Upper lobe of left lung (tissue), 6 donors: ENCODE measurements around the gene SYCP3. TPM values are rescaled to one million over a fixed set of nuclear protein-coding genes. Genes with fewer than 3 reads are reported as not detected.

Source experiments
- ATAC-seq, 2 donors: fragments of 200-7000 bp; cut with Tn5 transposase; one replicate each; pipeline ENCODE4 v1.9.1; 2022; ENCODE audit warnings: mild to moderate bottlenecking in 2 of 2, moderate library complexity in 2 of 2; ENCODE audit not compliant: low FRiP score in 2 of 2
- DNase-seq, 2 donors: peaks; one replicate each; pipeline ENCODE4 v3.0.0-alpha.2; 2019 to 2020
- H3K27ac ChIP-seq, 4 donors: fragments of 200-600 bp; sonication (generic); one replicate each; pipeline ENCODE4 v1.5.1; 2016 to 2019
- H3K27me3 ChIP-seq, 4 donors: fragments of 200-600 bp; sonication (generic); one replicate each; pipeline ENCODE4 v1.5.1; 2017 to 2019
- H3K36me3 ChIP-seq, 4 donors: fragments of 200-600 bp; sonication (generic); one replicate each; pipeline ENCODE4 v1.5.1; 2016 to 2019
- H3K4me1 ChIP-seq, 4 donors: fragments of 200-600 bp; sonication (generic); one replicate each; pipeline ENCODE4 v1.5.1; 2018 to 2019
- H3K4me3 ChIP-seq, 4 donors: fragments of 200-600 bp; sonication (generic); one replicate each; pipeline ENCODE4 v1.5.1; 2017 to 2019; ENCODE audit warnings: mild to moderate bottlenecking in 2 of 4, moderate library complexity in 1 of 4
- H3K9me3 ChIP-seq, 4 donors: fragments of 200-600 bp; sonication (generic); one replicate each; pipeline ENCODE4 v1.5.1; 2018 to 2019
- EP300 ChIP-seq, 4 donors: sonication (generic); formaldehyde crosslinking; IDR thresholded peaks; one replicate each; pipeline ENCODE4 v1.5.1; 2017; ENCODE audit warnings: antibody characterized with exemption in 4 of 4, control low read depth in 2 of 4
- POLR2A ChIP-seq, 4 donors: fragments of 450-650 bp; IDR thresholded peaks; one replicate each; pipeline ENCODE4 v1.5.1; 2016 to 2017; ENCODE audit warnings: antibody characterized with exemption in 4 of 4, mild to moderate bottlenecking in 2 of 4
- POLR2AphosphoS5 ChIP-seq, 2 donors: sonication (generic); formaldehyde crosslinking; IDR thresholded peaks; one replicate each; pipeline ENCODE4 v1.5.1; 2017; ENCODE audit warnings: antibody characterized with exemption in 2 of 2
- WGBS, 2 donors: methylation state at CpG; one replicate each; pipeline ENCODE4 v1.1.5; 2017 to 2018; 5-methylcytosine and 5-hydroxymethylcytosine counted together
- total RNA-seq, 6 donors: library from RNA; depleted of rRNA in 4 of 6; stranded (reverse); fragments of >200 nt in 4 of 6; gene quantifications; one replicate each; pipeline versions ENCODE4 v1.1.0 to v1.2.1, GENCODE V29; 2016 to 2021
- TF ChIP-seq, protein P1 (sequence below), 6 experiments: fragments of 450-650 bp in 4 of 6; fragments of 200-600 bp in 2 of 6; sonication (generic) in 2 of 6; IDR thresholded peaks; one replicate each; pipeline ENCODE4 v1.5.1; 2016 to 2019; ENCODE audit warnings: antibody characterized with exemption in 6 of 6
- donor health status: DM: no; HTN: no; CAD: no; lungs with moderate emphysema.
- donor health status: DM: no; HTN: yes; CAD: no; lungs with severe emphysema.

SYCP3 gene
- total RNA-seq, 6 donors from 2014 or later: 0.13 to 1.3 (median 0.30) TPM; not detected in 3

GRCh38 chr12:101783150-101783549 lies 43.9 kb upstream of the SYCP3 start:
- Histone ChIP-seq H3K4me1 (peaks cover 1 to 5% (median 3%) of the 10 kb centered on the region in 4 donors), H3K36me3 (peaks cover 0 to 49% (median 2%) of the 10 kb centered on the region in 4 donors), H3K27me3 (no peaks in the 10 kb centered on the region), H3K9me3 (no peaks in the 10 kb centered on the region), H3K4me3 (no peak overlapping the region), H3K27ac (no peak overlapping the region)
- 79 to 91% methylated on average over 2 of the region's 2 CpGs for WGBS, 2 donors
- no peak for DNase-seq
- no peak for ATAC-seq
- TF ChIP-seq POLR2AphosphoS5 (IDR thresholded peaks at IDR 0.05): no peak
- TF ChIP-seq EP300 (IDR thresholded peaks at IDR 0.05): no peak
- TF ChIP-seq, protein P1, sequence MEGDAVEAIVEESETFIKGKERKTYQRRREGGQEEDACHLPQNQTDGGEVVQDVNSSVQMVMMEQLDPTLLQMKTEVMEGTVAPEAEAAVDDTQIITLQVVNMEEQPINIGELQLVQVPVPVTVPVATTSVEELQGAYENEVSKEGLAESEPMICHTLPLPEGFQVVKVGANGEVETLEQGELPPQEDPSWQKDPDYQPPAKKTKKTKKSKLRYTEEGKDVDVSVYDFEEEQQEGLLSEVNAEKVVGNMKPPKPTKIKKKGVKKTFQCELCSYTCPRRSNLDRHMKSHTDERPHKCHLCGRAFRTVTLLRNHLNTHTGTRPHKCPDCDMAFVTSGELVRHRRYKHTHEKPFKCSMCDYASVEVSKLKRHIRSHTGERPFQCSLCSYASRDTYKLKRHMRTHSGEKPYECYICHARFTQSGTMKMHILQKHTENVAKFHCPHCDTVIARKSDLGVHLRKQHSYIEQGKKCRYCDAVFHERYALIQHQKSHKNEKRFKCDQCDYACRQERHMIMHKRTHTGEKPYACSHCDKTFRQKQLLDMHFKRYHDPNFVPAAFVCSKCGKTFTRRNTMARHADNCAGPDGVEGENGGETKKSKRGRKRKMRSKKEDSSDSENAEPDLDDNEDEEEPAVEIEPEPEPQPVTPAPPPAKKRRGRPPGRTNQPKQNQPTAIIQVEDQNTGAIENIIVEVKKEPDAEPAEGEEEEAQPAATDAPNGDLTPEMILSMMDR (IDR thresholded peaks at IDR 0.05): no peak
- TF ChIP-seq POLR2A (IDR thresholded peaks at IDR 0.05): no peak

DNA sequence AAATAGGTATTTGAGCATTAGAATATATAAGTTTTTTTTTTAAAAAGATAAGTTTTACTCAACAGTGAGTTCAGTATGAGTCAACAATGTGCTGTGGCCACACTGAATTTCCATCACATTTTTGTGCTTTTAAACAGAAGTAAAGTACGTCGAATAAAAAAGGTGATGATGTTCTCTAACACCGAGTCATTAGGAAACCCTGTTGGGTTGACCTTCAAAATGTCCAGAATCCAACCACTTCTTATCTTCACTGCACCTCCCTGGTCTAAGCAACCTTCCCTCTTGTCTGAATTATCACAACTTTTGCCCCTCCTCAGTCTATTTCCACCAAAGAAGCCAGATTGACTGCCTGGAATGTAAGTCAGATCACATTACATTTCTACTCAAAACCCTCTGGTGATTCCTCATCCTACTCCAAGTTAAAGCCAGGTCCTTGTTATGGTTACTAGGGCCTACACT lies 43.0 kb upstream of the SYCP3 start:
- Histone ChIP-seq H3K36me3 (peaks cover 0 to 47% (median 2%) of the 10 kb centered on the region in 4 donors), H3K4me1 (peaks cover 7 to 10% (median 9%) of the 10 kb centered on the region in 4 donors), H3K4me3 (no peak overlapping the region), H3K9me3 (no peaks in the 10 kb centered on the region), H3K27me3 (no peaks in the 10 kb centered on the region), H3K27ac (no peak overlapping the region)
- DNase-seq: no peak
- no peak for ATAC-seq
- TF ChIP-seq POLR2AphosphoS5 (IDR thresholded peaks at IDR 0.05) (no peak), POLR2A (IDR thresholded peaks at IDR 0.05) (no peak), EP300 (IDR thresholded peaks at IDR 0.05) (no peak)
- TF ChIP-seq, protein P1 (IDR thresholded peaks at IDR 0.05): no peak
- 90 to 92% methylated on average over 3 of the region's 3 CpGs for WGBS, 2 donors

DNA sequence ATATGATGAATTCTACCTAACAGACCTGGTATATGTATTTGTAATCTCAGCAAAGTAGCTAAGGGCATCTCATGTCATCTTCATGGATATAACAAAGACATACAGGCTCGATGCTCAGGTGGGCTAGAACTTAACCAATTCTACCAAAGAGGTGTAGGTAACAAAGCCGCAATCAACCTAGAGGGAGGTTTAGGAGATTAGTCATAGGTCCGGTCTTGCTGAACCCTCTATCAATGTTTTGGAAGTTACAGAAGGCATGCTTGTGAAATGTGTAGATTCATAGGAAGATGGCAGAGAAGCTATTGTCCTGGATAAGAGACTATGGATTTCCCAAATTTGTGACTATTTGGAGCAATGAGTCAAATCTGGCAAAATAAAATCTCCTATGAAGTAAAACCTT lies 42.6 kb upstream of the SYCP3 start:
- peaks cover 9 to 14% (median 11%) of the 10 kb centered on the region in 4 donors for H3K4me1 ChIP-seq
- no peak for TF ChIP-seq POLR2A (IDR thresholded peaks at IDR 0.05)
- TF ChIP-seq POLR2AphosphoS5 (IDR thresholded peaks at IDR 0.05): no peak
- no peak for TF ChIP-seq EP300 (IDR thresholded peaks at IDR 0.05)
- H3K27ac ChIP-seq: no peak overlapping the region
- H3K27me3 ChIP-seq: no peaks in the 10 kb centered on the region
- DNase-seq: no peak
- H3K36me3 ChIP-seq: peaks cover 0 to 50% (median 2%) of the 10 kb centered on the region in 4 donors
- ATAC-seq: no peak
- no peaks in the 10 kb centered on the region for H3K9me3 ChIP-seq
- WGBS, 2 donors: 87 to 90% methylated on average over 3 of the region's 3 CpGs
- no peak overlapping the region for H3K4me3 ChIP-seq

GRCh38 chr12:101780599-101780998 lies 41.3 kb upstream of the SYCP3 start:
- no peak for ATAC-seq
- WGBS, 2 donors: 70 to 77% methylated on average over 2 of the region's 2 CpGs
- no peaks in the 10 kb centered on the region for H3K9me3 ChIP-seq

DNA sequence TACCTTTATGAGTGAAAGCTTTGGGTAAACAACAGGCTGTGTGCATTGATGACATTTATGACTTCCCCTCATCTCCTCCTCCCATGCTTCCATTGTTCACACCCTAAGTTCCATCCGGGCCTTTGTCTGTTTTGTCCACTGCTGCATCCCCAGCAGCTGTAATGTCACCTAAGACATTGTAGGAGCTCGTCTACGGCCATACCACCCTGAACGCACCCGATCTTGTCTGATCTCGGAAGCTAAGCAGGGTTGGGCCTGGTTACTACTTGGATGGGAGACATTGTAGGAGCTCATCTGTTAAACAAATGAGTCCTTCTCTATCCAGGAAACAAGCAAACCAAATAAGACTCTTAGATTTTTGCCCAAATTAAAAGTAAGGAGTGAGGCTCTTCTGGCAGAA lies 40.4 kb upstream of the SYCP3 start:
- Histone ChIP-seq H3K27me3 (no peaks in the 10 kb centered on the region), H3K36me3 (peaks cover 0 to 35% (median 0%) of the 10 kb centered on the region in 4 donors), H3K27ac (no peak overlapping the region), H3K4me3 (no peak overlapping the region), H3K4me1 (peaks cover 9 to 15% (median 12%) of the 10 kb centered on the region in 4 donors), H3K9me3 (no peaks in the 10 kb centered on the region)
- DNase-seq (no peak), ATAC-seq (no peak)
- TF ChIP-seq, protein P1 (IDR thresholded peaks at IDR 0.05): no peak
- TF ChIP-seq POLR2AphosphoS5 (IDR thresholded peaks at IDR 0.05) (no peak), POLR2A (IDR thresholded peaks at IDR 0.05) (no peak), EP300 (IDR thresholded peaks at IDR 0.05) (no peak)
- WGBS, 2 donors: 87 to 97% methylated on average over 6 of the region's 6 CpGs

More at GRCh38 chr12:101780599-101780998, 41.3 kb upstream of the SYCP3 start:
- DNase-seq: no peak
- no peaks in the 10 kb centered on the region for H3K27me3 ChIP-seq
- no peak overlapping the region for H3K4me3 ChIP-seq
- H3K27ac ChIP-seq: no peak overlapping the region
- H3K36me3 ChIP-seq: peaks cover 0 to 45% (median 2%) of the 10 kb centered on the region in 4 donors
- TF ChIP-seq POLR2A (IDR thresholded peaks at IDR 0.05) (no peak), POLR2AphosphoS5 (IDR thresholded peaks at IDR 0.05) (no peak), EP300 (IDR thresholded peaks at IDR 0.05) (no peak)
- TF ChIP-seq, protein P1 (IDR thresholded peaks at IDR 0.05): no peak
- peaks cover 9 to 15% (median 12%) of the 10 kb centered on the region in 4 donors for H3K4me1 ChIP-seq
